ENCODE data around the gene OR52H1.

DNA sequence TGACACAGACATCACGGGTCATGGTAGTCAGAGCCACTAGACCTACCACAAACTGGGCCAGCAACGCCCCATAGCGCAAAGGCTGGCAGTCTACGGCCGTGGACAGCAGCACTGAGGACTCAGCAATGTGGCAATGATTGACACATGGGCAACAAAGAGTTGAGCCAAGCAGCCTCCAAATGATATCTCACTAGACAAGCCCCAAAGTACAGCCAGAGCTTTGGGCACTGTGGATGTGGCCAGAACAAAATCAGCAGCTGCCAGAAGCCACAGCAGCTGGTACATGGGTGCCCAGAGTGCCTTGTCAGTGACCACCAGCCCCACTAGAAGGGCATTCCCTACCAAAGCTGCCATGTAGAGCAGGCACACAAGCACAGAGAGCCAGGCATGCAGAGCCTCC is 20.6 kb downstream of the OR52H1 start:
- TF ChIP-seq TCF12 (IDR thresholded peaks at IDR 0.05) (no peak), POLR2AphosphoS5 (IDR thresholded peaks at IDR 0.05; ENCODE audit: low read depth, low read length) (no peak), CHD2 (IDR thresholded peaks at IDR 0.05; ENCODE audit: low read length, partially characterized antibody) (no peak), FOSL2 (IDR thresholded peaks at IDR 0.05; ENCODE audit: borderline replicate concordance, low read depth) (no peak), YY1 (IDR thresholded peaks at IDR 0.05; ENCODE audit: low read depth) (no peak), GABPA (IDR thresholded peaks at IDR 0.05; ENCODE audit: low read depth) (no peak)
- TF ChIP-seq, protein P1, sequence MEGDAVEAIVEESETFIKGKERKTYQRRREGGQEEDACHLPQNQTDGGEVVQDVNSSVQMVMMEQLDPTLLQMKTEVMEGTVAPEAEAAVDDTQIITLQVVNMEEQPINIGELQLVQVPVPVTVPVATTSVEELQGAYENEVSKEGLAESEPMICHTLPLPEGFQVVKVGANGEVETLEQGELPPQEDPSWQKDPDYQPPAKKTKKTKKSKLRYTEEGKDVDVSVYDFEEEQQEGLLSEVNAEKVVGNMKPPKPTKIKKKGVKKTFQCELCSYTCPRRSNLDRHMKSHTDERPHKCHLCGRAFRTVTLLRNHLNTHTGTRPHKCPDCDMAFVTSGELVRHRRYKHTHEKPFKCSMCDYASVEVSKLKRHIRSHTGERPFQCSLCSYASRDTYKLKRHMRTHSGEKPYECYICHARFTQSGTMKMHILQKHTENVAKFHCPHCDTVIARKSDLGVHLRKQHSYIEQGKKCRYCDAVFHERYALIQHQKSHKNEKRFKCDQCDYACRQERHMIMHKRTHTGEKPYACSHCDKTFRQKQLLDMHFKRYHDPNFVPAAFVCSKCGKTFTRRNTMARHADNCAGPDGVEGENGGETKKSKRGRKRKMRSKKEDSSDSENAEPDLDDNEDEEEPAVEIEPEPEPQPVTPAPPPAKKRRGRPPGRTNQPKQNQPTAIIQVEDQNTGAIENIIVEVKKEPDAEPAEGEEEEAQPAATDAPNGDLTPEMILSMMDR (IDR thresholded peaks at IDR 0.05): no peak
- TF ChIP-seq, protein P2, sequence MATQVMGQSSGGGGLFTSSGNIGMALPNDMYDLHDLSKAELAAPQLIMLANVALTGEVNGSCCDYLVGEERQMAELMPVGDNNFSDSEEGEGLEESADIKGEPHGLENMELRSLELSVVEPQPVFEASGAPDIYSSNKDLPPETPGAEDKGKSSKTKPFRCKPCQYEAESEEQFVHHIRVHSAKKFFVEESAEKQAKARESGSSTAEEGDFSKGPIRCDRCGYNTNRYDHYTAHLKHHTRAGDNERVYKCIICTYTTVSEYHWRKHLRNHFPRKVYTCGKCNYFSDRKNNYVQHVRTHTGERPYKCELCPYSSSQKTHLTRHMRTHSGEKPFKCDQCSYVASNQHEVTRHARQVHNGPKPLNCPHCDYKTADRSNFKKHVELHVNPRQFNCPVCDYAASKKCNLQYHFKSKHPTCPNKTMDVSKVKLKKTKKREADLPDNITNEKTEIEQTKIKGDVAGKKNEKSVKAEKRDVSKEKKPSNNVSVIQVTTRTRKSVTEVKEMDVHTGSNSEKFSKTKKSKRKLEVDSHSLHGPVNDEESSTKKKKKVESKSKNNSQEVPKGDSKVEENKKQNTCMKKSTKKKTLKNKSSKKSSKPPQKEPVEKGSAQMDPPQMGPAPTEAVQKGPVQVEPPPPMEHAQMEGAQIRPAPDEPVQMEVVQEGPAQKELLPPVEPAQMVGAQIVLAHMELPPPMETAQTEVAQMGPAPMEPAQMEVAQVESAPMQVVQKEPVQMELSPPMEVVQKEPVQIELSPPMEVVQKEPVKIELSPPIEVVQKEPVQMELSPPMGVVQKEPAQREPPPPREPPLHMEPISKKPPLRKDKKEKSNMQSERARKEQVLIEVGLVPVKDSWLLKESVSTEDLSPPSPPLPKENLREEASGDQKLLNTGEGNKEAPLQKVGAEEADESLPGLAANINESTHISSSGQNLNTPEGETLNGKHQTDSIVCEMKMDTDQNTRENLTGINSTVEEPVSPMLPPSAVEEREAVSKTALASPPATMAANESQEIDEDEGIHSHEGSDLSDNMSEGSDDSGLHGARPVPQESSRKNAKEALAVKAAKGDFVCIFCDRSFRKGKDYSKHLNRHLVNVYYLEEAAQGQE (IDR thresholded peaks at IDR 0.05; ENCODE audit: low read depth, low read length): no peak
- TF ChIP-seq, protein P3, sequence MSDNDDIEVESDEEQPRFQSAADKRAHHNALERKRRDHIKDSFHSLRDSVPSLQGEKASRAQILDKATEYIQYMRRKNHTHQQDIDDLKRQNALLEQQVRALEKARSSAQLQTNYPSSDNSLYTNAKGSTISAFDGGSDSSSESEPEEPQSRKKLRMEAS (IDR thresholded peaks at IDR 0.05; ENCODE audit: low read depth): no peak

Measured in SK-N-SH (cell line).